HG02642 (cell line): ENCODE results near the gene RNF112.

ENCODE experiments used
- ATAC-seq: cut with Tn5 transposase; IDR thresholded peaks from one replicate; pipeline ENCODE4 v1.9.1; 2021; ENCODE audit warnings: mild to moderate bottlenecking; ENCODE audit not compliant: unreplicated experiment, poor library complexity

Gene RNF112

DNA sequence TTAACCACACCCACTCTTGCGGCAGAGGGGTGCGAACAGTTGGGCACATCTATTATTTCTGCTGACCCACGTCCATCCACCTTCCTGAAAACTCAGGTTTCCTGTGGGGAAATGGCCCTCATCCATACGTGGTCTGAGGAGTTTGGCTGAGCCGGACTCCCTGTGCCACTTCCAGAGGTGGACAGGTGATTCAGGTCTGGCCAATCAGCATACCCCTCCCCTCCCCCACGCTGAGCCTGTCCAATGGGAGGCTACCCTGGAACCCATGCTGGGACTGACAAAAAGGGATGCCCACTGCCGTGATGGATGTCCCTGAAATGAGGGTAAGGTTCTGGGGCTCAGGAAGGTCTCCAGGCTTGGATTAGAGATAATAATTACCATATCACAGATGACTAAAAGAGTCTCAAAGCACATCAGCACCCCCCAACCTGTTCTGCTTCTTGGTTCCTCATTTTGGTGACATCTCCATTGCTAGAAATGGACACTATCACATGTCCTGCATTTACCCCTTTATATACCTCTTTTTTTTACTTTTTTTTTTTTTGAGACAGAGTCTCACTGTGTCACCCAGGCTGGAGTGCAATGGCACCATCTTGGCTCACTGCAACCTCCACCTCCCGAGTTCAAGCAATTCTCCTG lies 38.0 kb upstream of the RNF112 start:
- ATAC-seq = no peak

DNA sequence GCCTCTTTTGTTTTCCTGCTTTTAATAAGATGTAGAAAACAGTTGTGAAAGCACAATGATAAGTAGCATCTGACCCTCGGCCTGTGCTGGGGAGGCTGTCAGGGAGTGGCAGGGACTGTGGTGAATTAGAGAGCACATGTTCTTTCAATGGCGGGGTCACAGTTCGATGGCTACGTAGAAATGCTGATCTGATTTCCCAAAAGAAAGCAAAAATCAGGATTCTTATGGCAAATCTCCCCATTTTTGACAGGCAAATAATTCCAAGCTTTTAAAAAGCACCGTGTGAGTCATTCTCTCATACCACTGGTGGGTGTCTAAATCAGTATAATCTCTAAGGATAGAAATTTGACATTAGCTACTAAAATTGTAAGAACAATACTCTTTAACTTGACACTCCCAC lies 36.9 kb upstream of the RNF112 start:
- ATAC-seq = no peak

DNA sequence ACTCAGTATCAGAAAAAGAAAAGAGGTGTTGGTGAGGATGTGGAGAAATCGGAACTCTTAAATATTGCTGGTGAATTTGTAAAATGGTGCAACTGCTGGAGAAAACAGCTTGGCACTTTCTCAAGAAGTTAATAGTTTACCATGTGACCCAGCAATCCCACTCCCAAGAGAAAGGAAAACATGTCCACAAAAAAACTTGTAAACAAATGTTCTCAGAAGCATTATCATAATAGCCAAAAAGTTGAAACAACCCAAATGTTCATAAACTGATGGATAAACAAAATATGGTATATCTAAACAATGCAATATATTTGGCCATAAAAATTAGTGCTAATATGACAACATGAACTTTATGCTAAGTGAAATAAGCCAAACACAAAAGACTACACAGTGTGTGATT lies 35.3 kb upstream of the RNF112 start:
- ATAC-seq = no peak

DNA sequence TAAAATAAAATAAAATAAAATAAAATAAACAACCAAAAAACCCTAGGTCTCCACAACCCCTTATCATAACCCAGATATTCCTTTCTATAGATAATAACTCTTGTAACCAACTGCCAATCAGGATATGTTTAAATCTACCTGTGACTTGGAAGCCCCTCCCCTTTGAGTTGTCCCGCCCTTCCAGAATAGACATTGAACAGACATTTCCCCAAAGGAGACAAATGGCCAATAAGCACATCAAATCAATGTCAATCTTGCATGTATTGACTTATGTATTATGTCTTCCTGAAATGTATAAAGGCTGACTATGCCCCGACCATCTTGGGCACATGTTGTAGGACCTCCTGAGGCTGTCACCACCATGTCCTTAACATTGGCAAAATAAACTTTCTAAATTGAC lies 34.2 kb upstream of the RNF112 start:
- no peak for ATAC-seq

DNA sequence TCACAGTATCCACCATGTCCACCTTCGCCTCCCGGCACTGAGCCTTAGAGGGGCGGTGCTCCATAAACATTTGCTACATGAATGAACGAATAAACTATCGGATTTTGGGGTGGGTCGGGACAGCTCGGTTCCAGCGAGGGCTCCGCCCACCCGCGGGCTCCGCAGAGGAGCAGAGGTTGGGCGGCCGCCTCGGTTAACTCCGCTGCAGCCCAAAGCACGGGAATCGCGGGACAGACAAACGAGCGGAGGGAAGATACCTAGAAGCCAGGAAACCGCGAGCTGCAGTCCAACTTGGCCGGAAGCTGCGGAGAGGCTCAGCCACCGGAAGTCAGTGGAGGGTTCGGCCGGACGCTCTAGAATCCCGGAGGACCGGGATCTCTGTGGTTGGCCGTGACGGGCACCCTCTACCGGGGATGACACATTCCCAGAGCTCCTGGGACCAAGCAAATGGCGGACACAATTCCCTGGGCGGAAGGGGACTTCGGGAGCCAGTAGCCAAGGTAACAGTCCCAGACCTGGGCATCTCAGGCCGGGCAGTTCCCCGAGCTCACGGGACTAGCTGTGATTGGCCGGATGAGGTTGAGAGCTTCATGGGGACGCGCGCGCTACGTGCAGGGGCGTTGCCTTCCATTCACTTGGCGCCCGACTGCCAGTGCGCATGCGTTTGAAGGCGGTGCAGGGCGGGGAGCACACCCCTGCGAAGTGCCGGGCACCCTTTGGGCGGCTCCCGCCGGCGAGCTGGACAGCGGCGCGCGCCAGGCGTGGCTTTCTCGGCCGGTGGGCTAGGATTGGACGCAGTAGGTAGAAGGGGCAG lies 33.2 kb upstream of the RNF112 start:
- peak; percentile 90 for ATAC-seq

DNA sequence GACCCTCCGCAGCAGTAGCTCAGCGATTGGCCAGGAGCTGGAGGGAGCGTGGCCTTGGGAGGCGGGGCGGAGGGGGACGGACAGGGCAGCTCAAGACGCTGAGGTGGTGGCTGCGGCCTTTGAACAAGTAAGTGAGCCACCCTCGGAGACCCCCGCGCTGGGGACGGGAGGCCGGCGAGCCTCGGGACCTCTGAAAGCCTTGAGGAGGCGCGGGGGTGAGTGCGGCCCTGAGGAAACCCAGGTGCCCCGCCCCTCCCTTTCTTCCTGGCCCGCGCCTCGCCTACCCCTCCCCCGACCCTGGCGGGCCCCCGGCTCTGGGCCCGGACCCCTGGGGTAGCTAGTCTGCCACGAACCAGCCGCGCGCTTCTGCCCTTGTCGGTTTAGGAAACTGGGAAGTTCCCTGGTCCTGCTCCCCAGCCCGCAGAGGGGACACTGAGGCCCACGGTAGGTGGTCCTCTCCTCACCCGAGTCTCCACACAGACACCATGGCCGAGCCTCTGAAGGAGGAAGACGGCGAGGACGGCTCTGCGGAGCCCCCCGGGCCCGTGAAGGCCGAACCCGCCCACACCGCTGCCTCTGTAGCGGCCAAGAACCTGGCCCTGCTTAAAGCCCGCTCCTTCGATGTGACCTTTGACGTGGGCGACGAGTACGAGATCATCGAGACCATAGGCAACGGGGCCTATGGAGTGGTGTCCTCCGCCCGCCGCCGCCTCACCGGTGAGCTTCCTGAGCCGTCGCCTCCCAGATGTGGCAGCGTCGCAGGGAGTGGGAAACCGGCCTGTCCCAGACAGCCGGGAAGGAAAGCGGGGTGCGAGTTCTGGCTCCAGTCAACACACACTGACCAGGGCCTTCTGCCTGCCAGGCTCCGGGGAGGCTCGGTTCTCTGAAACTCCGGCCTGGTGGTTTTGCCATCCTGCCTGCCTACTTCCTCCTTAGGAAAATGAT lies 32.3 kb upstream of the RNF112 start, which contains the start of gene MAPK7:
Gene MAPK7, plus strand, starts transcription at position 83 of the 945 bp plus-strand sequence. Its CDS starts 403 bp downstream, at position 486.
- ATAC-seq = peak; percentile 13

DNA sequence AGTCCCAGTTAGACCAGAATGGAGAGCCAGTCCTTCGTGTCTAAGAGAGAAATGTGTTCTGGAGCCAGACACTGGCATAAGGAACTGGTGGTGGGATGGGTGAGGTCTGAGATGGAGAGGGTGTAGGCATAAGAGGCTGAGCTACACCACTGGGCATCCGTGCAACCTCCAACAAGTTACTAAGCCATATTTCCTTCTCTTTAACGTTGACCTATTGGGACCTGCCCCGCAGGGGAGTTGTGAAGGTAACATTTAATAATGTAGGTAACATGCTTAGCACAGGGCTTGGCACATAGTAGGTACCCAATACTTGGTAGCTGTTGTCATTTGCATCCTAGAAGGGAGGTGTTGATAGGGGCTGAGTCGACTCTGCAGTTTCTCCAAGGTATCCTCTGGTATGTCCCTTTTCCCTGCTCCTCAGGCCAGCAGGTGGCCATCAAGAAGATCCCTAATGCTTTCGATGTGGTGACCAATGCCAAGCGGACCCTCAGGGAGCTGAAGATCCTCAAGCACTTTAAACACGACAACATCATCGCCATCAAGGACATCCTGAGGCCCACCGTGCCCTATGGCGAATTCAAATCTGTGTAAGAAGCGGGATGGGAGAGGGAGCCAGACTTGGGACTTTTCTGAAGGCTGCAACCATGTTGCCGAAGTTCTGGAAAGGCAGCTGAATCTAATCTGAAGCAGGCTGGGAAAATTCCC lies 31.5 kb upstream of the RNF112 start:
- no peak for ATAC-seq

DNA sequence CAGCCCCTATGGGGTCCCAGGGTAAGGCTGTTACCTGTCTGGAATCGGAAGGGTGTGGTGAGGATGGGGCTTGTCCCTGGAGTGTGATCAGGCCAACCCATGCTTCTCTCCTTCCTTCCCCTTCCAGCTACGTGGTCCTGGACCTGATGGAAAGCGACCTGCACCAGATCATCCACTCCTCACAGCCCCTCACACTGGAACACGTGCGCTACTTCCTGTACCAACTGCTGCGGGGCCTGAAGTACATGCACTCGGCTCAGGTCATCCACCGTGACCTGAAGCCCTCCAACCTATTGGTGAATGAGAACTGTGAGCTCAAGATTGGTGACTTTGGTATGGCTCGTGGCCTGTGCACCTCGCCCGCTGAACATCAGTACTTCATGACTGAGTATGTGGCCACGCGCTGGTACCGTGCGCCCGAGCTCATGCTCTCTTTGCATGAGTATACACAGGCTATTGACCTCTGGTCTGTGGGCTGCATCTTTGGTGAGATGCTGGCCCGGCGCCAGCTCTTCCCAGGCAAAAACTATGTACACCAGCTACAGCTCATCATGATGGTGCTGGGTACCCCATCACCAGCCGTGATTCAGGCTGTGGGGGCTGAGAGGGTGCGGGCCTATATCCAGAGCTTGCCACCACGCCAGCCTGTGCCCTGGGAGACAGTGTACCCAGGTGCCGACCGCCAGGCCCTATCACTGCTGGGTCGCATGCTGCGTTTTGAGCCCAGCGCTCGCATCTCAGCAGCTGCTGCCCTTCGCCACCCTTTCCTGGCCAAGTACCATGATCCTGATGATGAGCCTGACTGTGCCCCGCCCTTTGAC lies 30.3 kb upstream of the RNF112 start:
- no peak for ATAC-seq

DNA sequence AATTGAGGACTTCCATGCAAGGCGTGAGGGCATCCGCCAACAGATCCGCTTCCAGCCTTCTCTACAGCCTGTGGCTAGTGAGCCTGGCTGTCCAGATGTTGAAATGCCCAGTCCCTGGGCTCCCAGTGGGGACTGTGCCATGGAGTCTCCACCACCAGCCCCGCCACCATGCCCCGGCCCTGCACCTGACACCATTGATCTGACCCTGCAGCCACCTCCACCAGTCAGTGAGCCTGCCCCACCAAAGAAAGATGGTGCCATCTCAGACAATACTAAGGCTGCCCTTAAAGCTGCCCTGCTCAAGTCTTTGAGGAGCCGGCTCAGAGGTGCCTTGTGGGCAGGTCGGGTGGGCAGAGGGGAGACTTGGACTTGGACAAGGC lies 29.7 kb upstream of the RNF112 start:
- no peak for ATAC-seq

DNA sequence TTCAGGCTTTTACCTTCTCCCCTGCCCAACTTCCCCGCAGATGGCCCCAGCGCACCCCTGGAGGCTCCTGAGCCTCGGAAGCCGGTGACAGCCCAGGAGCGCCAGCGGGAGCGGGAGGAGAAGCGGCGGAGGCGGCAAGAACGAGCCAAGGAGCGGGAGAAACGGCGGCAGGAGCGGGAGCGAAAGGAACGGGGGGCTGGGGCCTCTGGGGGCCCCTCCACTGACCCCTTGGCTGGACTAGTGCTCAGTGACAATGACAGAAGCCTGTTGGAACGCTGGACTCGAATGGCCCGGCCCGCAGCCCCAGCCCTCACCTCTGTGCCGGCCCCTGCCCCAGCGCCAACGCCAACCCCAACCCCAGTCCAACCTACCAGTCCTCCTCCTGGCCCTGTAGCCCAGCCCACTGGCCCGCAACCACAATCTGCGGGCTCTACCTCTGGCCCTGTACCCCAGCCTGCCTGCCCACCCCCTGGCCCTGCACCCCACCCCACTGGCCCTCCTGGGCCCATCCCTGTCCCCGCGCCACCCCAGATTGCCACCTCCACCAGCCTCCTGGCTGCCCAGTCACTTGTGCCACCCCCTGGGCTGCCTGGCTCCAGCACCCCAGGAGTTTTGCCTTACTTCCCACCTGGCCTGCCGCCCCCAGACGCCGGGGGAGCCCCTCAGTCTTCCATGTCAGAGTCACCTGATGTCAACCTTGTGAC lies 29.1 kb upstream of the RNF112 start:
- no peak for ATAC-seq

DNA sequence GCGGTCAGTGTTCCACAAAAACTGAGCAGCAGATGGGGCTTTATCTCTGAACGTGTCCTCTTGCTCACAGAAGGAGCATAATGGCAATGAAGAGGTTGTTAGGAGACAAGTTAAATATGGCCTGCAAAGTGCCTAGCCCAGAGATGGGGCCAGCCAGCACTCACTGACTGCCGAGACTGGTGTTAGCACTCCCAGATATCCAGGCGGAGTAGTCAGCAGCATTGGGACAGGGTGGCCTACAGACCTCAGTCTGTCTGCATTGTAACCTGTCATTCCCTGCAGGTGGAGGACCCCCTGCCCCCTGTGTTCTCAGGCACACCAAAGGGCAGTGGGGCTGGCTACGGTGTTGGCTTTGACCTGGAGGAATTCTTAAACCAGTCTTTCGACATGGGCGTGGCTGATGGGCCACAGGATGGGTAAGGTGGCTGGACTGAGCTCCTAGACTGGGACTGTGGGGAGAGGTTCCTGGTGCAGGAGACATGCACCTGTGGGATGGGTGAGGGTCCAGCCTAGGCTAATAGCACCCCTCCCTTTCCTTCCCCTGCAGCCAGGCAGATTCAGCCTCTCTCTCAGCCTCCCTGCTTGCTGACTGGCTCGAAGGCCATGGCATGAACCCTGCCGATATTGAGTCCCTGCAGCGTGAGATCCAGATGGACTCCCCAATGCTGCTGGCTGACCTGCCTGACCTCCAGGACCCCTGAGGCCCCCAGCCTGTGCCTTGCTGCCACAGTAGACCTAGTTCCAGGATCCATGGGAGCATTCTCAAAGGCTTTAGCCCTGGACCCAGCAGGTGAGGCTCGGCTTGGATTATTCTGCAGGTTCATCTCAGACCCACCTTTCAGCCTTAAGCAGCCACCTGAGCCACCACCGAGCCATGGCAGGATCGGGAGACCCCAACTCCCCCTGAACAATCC lies 28.2 kb upstream of the RNF112 start:
- no peak for ATAC-seq

DNA sequence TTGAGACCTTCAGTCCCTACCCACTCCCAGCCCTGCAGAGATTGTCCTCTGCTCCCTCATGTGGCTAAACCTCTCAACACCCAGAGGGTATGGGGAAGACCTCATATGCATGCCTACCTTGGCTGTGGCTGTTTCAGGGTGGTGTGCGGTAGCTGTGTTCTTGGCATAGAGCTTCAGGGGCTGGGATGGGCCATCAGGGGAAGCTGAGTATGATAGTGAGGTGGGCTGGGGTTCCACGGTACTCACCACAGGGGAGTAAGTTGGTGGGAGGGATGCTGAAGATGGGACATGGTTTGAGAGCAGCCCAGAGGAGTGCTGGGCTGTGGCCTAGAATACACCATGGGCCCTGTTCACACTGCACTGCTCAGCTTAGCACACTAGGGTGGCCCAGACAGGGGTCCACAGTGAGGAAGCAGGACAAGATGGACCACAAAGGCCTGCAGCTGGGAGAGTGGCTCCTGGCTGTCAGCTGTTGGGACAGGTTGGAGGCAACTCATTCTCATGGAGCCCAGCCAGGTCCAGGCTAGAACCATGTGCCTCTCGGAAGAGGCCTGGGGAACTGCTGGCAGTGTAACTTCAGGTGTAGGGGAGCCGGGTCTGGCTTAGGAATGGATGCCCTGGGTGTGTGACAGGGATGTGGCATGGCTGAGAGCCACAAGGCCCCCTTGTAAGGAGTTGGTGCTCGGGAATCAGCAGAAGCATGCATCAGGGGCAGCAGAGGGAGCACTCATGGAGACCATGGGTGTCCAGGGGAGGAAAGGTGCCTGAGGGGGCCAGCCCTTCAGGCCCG lies 27.2 kb upstream of the RNF112 start:
- no peak for ATAC-seq

DNA sequence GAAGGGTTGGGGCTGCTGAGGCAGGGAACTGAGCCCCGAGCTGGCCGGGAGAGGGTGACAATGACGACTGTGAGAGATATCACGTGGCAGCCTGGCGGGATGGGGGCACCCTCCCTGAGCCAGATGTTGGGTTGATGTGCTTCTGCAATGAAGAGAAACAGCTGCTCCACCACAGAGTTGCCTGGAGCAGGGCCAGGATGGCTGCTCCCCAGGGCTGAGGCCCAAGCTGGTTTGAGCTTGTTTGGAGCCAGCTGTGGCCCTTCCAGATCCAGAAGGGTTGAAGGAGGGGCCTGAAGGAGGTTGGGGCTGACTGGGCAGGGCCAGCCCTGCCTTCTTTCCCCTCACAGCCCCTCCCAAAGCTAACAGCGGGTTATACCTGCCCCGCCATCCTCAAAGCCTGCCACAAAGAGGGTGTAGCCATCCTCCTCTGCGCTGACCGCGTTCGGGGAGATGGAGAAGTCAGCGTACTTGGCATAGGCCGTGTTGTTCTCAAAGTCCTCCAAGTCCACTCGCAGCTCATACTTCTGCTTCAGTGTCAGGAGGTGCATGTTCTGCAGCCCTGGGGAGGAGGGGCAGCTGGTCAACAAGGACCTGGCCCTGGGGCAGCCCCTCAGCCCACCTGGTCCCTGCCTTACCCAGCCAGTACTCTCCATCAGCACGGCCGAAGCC lies 26.2 kb upstream of the RNF112 start:
- ATAC-seq = no peak

DNA sequence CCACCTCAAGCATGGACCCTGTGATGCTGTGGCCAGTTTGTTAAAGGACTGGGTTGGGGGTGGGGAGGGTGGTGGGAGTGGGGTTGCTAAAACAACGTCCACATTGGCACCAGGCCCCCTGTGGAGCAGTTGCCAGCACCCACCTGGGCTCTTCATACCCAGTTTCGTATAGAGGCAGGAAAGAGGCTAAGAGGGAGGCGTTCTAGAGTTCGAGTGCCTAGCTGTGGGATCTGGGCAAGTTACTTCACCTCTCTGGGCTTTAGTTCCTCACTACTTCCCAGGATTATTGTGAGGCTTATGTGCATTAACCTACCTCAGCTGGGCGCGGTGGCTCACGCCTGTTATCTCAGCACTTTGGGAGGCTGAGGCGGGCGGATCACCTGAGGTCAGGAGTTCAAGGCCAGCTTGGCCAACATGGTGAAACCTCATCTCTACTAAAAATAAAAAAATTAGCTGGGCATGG lies 25.5 kb upstream of the RNF112 start:
- no peak for ATAC-seq

DNA sequence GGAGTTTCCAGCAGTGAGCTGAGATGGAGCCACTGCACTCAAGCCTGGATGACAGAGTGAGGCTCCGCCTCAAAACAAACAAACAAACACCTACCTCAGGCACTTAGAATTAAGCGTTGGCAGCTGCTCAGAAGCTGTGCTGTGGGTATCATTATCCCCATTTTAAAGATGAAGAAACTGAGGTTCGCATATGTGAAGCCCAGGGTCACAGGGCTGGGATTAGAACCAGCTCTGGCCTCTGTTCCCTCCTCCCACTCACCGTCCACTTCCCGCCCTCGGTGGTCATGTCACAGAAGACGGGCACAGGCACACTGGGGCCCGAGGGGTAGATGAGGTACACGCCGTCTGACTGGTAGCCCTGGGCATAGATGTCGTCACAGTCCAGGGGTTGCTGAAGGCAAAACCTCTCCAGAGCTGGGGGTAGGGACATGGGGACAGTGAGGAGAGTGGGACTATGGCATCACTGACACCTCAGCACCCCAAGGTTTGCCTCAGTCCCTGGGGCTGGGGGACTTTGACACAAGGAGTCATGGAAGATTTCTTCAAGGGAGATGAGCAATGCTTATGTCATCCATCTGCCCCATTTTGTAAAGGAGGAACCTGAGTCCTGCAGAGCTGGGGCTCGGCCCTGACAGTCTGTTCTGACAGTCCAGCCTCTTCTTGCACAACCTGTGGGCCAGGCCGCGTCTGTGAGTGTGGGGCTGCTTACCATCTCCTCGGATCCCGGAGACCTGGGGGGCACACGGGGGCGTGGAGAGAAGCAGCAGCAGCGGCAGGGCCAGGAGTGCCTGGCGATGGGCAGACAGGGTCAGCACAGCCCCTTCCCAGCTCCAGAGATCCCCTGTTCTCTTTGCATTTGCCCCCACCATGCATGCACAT lies 24.7 kb upstream of the RNF112 start:
- no peak for ATAC-seq
